PFSK-1 (cell line): Measurements from ENCODE around the gene SOD1.

Experiments
- FOXP2 ChIP-seq: optimal IDR thresholded peaks from 2 replicates; pipeline ENCODE3; 2011; ENCODE audit warnings: borderline replicate concordance, control low read depth, inconsistent platforms; ENCODE audit not compliant: insufficient read depth; ENCODE audit errors: extremely low read length, extremely low read depth
- POLR2AphosphoS5 ChIP-seq: IDR thresholded peaks from 2 replicates; pipeline ENCODE4 v1.6.1; 2012; ENCODE audit warnings: low read depth, mild to moderate bottlenecking, control low read depth, low read length, moderate library complexity
- REST ChIP-seq, 2 experiments: IDR thresholded peaks; 2 replicates each; pipeline versions ENCODE4 v1.6.1 to v1.8.0; 2011 to 2012; ENCODE audit warnings: low read depth in 2 of 2, low read length in 2 of 2, control low read depth in 1 of 2, inconsistent platforms in 1 of 2, mild to moderate bottlenecking in 1 of 2, moderate library complexity in 1 of 2; ENCODE audit not compliant: insufficient read depth in 1 of 2
- SIN3A ChIP-seq: IDR thresholded peaks from 2 replicates; pipeline ENCODE4 v1.6.1; 2012; ENCODE audit warnings: mild to moderate bottlenecking, low read length, moderate library complexity, borderline replicate concordance; ENCODE audit not compliant: insufficient read depth
- TAF1 ChIP-seq: IDR thresholded peaks from 2 replicates; pipeline ENCODE4 v1.6.1; 2012; ENCODE audit warnings: low read length, control low read depth, borderline replicate concordance; ENCODE audit not compliant: insufficient read depth

Gene SOD1

DNA sequence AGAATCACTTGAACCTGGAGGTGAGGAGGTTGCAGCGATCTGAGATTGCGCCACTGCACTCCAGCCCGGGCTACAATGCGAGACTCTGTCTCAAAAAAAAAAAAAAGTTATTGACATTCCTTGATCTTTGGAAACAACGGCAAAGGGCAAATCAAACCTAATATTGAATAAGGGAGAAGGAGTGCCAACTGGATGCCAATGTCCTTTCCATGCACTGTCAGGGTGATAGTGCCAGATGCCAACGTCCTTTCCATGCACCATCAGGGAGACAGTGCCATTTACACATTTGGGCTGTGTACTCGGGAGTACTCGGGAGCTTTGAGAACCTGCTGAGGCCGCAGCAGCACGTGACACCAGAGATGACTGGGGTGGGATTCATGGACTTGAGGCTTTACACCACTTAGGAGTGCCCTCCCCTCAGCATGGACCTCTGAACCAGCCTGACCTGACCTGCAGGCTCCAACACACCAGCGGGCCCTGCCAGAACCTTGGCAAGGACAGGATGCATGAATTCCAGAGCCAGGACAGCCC, 34.5 kb upstream of the SOD1 start:
- TF ChIP-seq SIN3A (no peak), POLR2AphosphoS5 (no peak), FOXP2 (no peak), REST (IDR thresholded peaks at IDR 0.05; ENCODE audit: insufficient read depth in 1 of 2, low read depth in 2 of 2, low read length in 2 of 2) (no peak), TAF1 (no peak)

DNA sequence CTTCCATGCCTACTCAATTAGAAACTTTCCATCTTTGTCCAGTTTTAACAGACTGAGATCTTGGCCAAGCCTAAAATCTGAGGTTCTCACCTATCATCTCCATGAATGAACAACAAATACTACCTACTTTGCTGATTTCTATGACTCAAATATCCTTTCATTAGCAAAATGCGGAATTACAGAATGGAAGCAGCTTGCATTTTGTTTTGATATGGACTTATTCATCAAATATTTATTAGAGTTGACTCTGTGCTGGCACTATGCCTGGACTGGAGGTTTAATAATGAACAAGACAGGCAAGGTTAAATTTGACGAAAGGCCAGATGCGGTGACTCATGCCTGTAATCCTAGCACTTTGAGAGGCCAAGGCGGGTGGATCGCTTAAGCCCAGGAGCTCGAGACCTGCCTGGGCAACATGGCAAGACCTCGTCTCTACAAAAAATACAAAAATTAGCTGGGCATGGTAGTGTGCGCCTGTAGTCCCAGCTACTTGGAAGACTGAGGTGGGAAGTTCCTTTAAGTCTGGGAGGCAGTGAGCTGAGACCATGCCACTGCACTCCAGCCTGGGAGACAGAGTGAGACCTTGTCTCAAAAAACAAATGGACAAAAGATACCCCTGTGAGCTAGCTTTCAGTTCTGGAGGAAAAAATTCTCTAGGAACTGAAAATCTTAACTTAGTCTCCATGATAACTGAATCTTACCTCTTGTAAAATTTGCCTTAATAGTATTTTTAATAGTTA, 29.4 kb upstream of the SOD1 start:
- TF ChIP-seq TAF1 (0 out of 2 replicates have a peak, but pooled peaks have one; percentile 14), SIN3A (0 out of 2 replicates have a peak, but pooled peaks have one; percentile 66), POLR2AphosphoS5 (no peak), REST (IDR thresholded peaks at IDR 0.05; ENCODE audit: insufficient read depth in 1 of 2, low read depth in 2 of 2, low read length in 2 of 2) (peak in 1 of 2 experiments; percentile 22; a peak in 1 of 4 replicates), FOXP2 (no peak)

DNA sequence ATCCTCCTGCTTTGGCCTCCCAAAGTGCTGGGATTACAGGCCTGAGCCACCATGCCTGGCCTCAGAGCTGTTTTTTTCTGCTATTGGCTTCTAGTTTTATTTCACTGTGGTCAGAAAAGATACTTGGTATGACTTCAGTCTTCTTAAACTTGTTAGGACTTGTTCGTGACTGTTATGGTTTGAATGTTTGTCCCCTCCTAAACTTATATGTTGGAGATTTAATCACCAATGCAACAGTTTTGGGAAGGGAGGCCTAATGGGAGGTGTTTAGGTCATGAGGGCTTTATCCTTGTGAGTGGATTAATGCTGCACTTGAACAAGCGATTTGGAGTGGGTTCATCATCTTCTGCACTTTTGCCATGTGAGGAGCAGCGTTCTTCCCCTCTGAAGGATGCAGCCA, 24.5 kb upstream of the SOD1 start:
- TF ChIP-seq POLR2AphosphoS5 (no peak), REST (IDR thresholded peaks at IDR 0.05; ENCODE audit: insufficient read depth in 1 of 2, low read depth in 2 of 2, low read length in 2 of 2) (no peak), SIN3A (no peak), TAF1 (no peak), FOXP2 (no peak)

DNA sequence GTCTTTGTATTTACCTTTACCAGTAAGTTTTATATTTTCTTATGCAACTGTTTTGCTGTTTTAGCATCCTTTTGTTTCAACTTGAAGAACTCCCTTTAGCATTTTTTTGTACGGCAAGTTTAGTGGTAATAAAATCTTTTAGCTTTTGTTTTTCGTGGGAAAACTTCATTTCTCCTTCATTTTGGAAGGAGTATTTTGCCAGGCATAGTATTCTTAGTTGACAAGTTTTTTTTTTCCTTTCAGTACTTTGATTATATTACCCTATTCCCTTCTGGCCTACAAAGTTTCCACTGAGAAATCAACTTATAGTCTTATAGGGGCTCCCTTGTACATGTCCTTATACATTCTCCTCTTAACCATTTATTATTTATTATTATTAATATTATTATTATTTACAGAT, 22.6 kb upstream of the SOD1 start:
- TF ChIP-seq SIN3A (no peak), TAF1 (no peak), FOXP2 (no peak), POLR2AphosphoS5 (no peak), REST (IDR thresholded peaks at IDR 0.05; ENCODE audit: insufficient read depth in 1 of 2, low read depth in 2 of 2, low read length in 2 of 2) (no peak)
